Measurements from ENCODE around the gene MYL6. TPM values are rescaled to one million over a fixed set of nuclear protein-coding genes. Genes with fewer than 3 reads are reported as not detected.

MYL6 gene
- total and polyA plus RNA-seq, 8 donors: 1,132 to 4,672 (median 3,368) TPM

- Histone ChIP-seq H3K27ac (peak overlapping the region in 3 of 5 donors; percentile 25 to 58 (median 53)), H3K27me3 (no peaks in the 10 kb centered on the region), H3K4me3 (no peak overlapping the region), H3K4me1 (peaks cover 14 to 53% (median 22%) of the 10 kb centered on the region in 4 donors), H3K9me3 (no peaks in the 10 kb centered on the region), H3K36me3 (peaks cover 28 to 38% (median 35%) of the 10 kb centered on the region in 4 donors)
- peak in 1 of 2 donors; percentile 82 for DNase-seq
- 62 to 66% (median 64%) methylated on average over 13 of the region's 13 CpGs for WGBS, 5 donors
- no peak for TF ChIP-seq POLR2A (IDR thresholded peaks at IDR 0.05)
- peak in 1 of 3 donors; percentile 8 for TF ChIP-seq POLR2AphosphoS5 (IDR thresholded peaks at IDR 0.05)
- no peak for TF ChIP-seq CTCF (IDR thresholded peaks at IDR 0.05)
- no peak for TF ChIP-seq EP300 (IDR thresholded peaks at IDR 0.05)
- intact Hi-C loops (cut with DNase I; ENCODE audit: low total_unique reads): no loop called here
Measured at GRCh38 chr12:56146492-56147460, 11.4 kb upstream of the MYL6 start.

GRCh38 chr12:56150563-56150962 lies 7.6 kb upstream of the MYL6 start:
- H3K9me3 ChIP-seq: no peaks in the 10 kb centered on the region
- peak in 1 of 2 donors; percentile 18 for DNase-seq

DNA sequence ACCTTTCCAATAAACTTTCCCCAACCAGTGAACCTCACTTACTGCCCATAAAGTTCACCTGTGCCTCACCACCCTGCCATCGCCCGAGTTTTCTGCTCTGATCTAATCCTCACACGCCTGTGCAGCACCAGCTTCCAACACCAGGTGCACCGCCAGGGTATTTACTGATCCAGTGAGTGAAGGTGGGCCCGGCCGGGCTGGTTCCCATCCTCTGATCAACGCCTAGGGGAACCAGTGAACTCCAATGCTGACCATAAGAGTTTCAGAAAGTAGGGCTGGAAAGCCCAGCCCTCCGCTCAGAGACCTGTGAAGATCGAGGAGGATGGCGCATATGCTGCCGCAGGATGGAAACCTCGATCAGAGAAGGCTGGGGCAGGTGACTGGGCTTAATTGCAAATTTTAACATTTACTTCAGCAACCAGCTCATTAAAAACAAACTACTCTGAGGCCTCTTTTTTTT lies 6.5 kb upstream of the MYL6 start:
- Histone ChIP-seq H3K27ac (peak overlapping the region; percentile 90 to 95 (median 94)), H3K4me1 (peaks cover 15 to 46% (median 34%) of the 10 kb centered on the region in 4 donors), H3K4me3 (peak overlapping the region; percentile 42 to 63 (median 56)), H3K36me3 (no peaks in the 10 kb centered on the region), H3K27me3 (no peaks in the 10 kb centered on the region), H3K9me3 (no peaks in the 10 kb centered on the region)
- intact Hi-C loops (cut with DNase I; ENCODE audit: low total_unique reads): no loop called here
- WGBS, 5 donors: 3 to 7% (median 6%) methylated on average over 12 of the region's 12 CpGs
- peak; percentile 68 to 88 for DNase-seq
- TF ChIP-seq CTCF (IDR thresholded peaks at IDR 0.05) (peak in 5 of 7 experiments; percentile 19 to 64 (median 49)), POLR2AphosphoS5 (IDR thresholded peaks at IDR 0.05) (peak in 1 of 3 donors; percentile 7), POLR2A (IDR thresholded peaks at IDR 0.05) (no peak), EP300 (IDR thresholded peaks at IDR 0.05) (no peak)

More at GRCh38 chr12:56150563-56150962, 7.6 kb upstream of the MYL6 start:
- intact Hi-C loops (cut with DNase I; ENCODE audit: low total_unique reads): no loop called here
- H3K27ac ChIP-seq: no peak overlapping the region
- H3K4me3 ChIP-seq: no peak overlapping the region
- H3K36me3 ChIP-seq: no peaks in the 10 kb centered on the region
- H3K4me1 ChIP-seq: peaks cover 20 to 51% (median 37%) of the 10 kb centered on the region in 4 donors
- WGBS, 5 donors: 64 to 67% (median 65%) methylated on average over 3 of the region's 3 CpGs
- TF ChIP-seq CTCF (IDR thresholded peaks at IDR 0.05) (no peak), EP300 (IDR thresholded peaks at IDR 0.05) (no peak), POLR2AphosphoS5 (IDR thresholded peaks at IDR 0.05) (no peak), POLR2A (IDR thresholded peaks at IDR 0.05) (no peak)
- no peaks in the 10 kb centered on the region for H3K27me3 ChIP-seq

DNA sequence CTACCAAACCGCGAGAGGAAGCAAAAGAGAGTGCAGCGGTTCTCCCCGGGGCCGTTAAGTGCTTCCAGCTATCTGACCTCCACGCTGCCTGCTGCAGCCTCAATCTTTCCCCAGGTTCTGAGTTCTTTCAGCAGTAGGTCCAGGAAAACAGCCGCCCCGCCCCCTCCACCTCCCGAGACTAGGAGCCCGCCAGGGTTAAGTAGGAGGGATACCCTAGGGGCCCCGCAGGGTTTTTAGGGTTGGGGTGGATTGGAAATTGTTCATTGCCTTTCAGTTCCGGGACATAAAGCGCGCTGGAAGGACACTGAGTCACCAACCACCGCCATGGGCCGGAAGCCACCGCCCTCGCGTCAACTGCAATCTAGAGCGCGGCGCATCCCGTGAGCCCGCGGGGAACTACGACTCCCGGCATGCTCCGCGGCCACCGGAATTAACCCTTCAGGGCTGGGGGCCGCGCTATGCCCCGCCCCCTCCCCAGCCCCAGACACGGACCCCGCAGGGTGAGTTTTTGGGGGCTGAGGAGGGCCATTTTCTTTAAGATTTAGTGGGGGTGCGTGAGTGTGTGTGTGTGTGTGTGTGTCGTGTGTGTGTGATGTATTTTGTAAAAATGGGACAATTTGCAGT lies 5.9 kb upstream of the MYL6 start, which contains the start of gene MYL6B:
Gene MYL6B (plus strand): TSS at position 456 of the 624 bp plus-strand sequence. CDS start 1,332 bp downstream, outside the sequence.
- no peak for TF ChIP-seq POLR2A (IDR thresholded peaks at IDR 0.05)
- TF ChIP-seq POLR2AphosphoS5 (IDR thresholded peaks at IDR 0.05): peak; percentile 83 to 95 (median 93)

More for the DNA sequence above, 5.9 kb upstream of the MYL6 start, which contains the start of gene MYL6B:
- Histone ChIP-seq H3K27me3 (no peaks in the 10 kb centered on the region), H3K36me3 (no peaks in the 10 kb centered on the region), H3K9me3 (no peaks in the 10 kb centered on the region), H3K27ac (peak within 1 kb of the TSS; percentile 90 to 95 (median 94)), H3K4me1 (peaks cover 15 to 46% (median 34%) of the 10 kb centered on the region in 4 donors), H3K4me3 (peak within 1 kb of the TSS; percentile 42 to 63 (median 56))
- 0 to 1% (median 1%) methylated on average over 31 to 37 of the region's 37 CpGs for WGBS, 5 donors
- DNase-seq: peak; percentile 95 to 98
- intact Hi-C loops (cut with DNase I; ENCODE audit: low total_unique reads): no loop called here

Measured in stomach (tissue), 9 donors.